GM12872 (cell line): ENCODE measurements around the gene MYLK.
A peak's percentile ranks its signal among the peaks of the same experiment; 100 is the strongest.

Source experiments
- CTCF ChIP-seq: IDR thresholded peaks from 3 replicates; pipeline ENCODE4 v1.5.1; 2011; ENCODE audit warnings: low read depth, mild to moderate bottlenecking, low read length, moderate library complexity; ENCODE audit not compliant: insufficient read depth

The MYLK gene

GRCh38 chr3:123750209-123750608, 133.9 kb downstream of the MYLK start:
- no peak for TF ChIP-seq CTCF

GRCh38 chr3:123749711-123750110, 134.4 kb downstream of the MYLK start:
- no peak for TF ChIP-seq CTCF

DNA sequence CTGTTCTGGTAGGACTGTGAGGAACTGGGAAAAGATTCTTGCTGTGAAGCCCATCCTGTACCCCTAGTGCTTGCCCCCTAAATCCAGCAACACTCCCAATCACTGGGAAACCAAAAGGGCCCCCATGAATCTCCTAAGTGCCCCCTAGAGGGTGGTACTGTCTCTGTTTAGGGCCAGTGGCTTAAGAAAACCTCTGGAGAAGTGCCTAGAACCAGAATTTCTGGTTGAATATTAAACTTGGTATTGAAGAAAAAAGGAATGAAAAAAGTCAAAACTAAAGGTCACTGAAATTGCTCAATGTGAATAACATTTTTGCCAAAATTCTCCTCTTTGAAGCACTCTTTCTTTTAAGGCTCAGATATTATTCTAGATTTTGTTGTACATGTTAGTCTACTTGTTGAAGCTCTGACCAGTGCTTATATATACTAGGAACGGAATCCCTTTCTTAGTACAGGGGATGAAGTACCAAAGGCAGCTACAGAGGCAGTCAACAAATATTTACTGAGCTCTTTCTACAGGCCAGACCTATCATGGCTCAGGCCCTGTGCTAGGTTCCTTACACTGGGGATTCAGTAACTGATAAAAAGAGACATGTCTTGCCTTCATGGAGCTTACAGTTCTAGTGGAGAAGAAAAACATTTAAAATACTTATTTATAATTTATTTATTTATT, 138.8 kb downstream of the MYLK start:
- peak; percentile 47 for TF ChIP-seq CTCF

DNA sequence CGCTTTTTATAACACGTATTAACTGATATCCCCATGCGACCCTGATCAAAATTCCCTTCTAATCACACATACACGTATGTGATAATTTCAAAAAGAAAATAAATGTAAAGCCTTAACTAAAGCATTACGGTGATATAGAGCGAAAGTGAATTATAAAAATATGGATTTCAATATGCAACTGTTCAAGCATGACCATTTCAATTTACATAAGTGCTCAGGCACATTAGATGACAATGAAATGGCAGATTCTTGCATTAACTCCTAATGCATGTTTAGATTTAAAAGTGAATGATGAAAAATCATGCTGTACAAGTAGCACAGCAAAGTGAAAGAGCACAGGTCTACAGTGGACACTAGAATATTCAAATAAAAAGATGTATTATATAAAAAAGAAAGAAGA, 140.1 kb downstream of the MYLK start:
- no peak for TF ChIP-seq CTCF

DNA sequence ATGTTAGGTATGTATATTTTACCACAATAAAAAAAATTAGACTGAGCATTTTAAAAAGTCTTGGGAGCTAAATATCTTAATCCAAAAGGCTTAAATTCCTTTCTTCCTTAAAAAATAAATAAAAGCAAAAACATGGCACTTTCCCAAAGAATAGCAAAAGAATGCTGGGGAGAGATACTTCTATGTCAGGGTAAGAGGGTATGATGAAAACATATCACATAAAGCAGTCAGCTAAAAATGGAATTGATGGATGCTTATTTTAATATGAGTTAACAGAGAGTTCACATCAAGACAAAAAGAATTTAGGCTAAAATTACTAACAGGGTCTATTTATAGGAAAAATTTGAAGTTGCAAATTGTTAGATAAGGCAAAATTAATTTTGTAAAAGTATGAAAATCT, 141.0 kb downstream of the MYLK start:
- TF ChIP-seq CTCF, result no peak

DNA sequence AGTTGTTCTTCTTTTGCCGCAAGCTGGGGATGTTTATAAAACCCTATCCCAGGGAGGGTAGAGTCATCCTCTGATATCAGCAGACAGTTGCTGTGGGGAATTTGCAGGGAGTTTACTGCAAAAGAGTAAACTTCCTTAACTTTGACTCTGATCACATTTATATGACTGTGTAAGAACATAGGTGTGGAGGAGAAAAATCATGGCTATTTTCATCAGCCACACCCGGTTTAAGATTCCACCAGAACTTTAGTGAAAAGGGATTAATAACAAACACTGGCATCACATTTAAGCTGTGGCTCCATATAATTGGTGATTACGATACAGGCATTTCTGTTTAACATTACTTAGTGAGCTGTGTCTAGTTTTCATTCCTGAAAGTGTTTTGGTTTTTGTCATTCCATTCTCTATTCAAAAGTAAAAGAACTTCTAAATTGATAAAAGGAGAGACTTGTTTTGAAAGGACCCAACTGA, 143.1 kb downstream of the MYLK start:
- no peak for TF ChIP-seq CTCF

GRCh38 chr3:123740391-123740822, 143.7 kb downstream of the MYLK start:
- no peak for TF ChIP-seq CTCF
